SK-N-SH (cell line): Measurements from ENCODE around the gene PARD3B.

ENCODE experiments used
- CHD2 ChIP-seq: fragments of 150-350 bp; IDR thresholded peaks from 2 replicates; pipeline ENCODE4 v1.6.1; 2018; ENCODE audit warnings: low read length; ENCODE audit not compliant: partially characterized antibody
- MXI1 ChIP-seq: IDR thresholded peaks from 2 replicates; pipeline ENCODE4 v1.6.1; 2012; ENCODE audit warnings: mild to moderate bottlenecking, low read depth, low read length, improper control_type of control experiment
- POLR2AphosphoS5 ChIP-seq: IDR thresholded peaks from 2 replicates; pipeline ENCODE4 v1.6.1; 2012; ENCODE audit warnings: low read depth, low read length
- RFX5 ChIP-seq: IDR thresholded peaks from 2 replicates; pipeline ENCODE4 v1.6.1; 2012; ENCODE audit warnings: mild to moderate bottlenecking, improper control_type of control experiment, low read length
- TAF1 ChIP-seq: IDR thresholded peaks from 2 replicates; pipeline ENCODE4 v1.6.1; 2012; ENCODE audit warnings: low read depth, mild to moderate bottlenecking, low read length, moderate library complexity, borderline replicate concordance
- TF ChIP-seq, protein P1 (sequence below): fragments of 200-600 bp; sonication (generic); IDR thresholded peaks from 2 replicates; pipeline ENCODE4 v1.6.1; 2017; ENCODE audit warnings: antibody characterized with exemption, mild to moderate bottlenecking, moderate library complexity
- TF ChIP-seq, protein P2 (sequence below): IDR thresholded peaks from 2 replicates; pipeline ENCODE4; 2012

DNA sequence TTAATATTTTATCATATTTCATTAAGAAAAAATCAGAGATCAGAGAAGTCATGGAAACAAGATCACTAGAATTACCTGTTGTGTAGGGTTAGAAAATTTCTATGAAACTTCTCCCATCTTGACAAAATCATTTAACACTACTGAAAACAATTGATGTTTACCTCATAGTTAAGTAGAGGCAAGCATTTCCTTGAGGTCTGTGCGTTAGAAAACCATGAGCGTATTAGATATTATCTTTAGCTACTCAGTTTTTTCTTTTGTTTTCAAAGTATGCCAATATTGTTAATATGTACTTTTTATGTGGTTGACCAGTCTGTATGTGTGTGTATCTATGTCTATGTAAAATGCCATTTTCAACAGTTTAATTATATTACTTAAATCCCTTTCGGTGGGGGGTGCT is 335.7 kb downstream of the PARD3B start:
- TF ChIP-seq, protein P1, sequence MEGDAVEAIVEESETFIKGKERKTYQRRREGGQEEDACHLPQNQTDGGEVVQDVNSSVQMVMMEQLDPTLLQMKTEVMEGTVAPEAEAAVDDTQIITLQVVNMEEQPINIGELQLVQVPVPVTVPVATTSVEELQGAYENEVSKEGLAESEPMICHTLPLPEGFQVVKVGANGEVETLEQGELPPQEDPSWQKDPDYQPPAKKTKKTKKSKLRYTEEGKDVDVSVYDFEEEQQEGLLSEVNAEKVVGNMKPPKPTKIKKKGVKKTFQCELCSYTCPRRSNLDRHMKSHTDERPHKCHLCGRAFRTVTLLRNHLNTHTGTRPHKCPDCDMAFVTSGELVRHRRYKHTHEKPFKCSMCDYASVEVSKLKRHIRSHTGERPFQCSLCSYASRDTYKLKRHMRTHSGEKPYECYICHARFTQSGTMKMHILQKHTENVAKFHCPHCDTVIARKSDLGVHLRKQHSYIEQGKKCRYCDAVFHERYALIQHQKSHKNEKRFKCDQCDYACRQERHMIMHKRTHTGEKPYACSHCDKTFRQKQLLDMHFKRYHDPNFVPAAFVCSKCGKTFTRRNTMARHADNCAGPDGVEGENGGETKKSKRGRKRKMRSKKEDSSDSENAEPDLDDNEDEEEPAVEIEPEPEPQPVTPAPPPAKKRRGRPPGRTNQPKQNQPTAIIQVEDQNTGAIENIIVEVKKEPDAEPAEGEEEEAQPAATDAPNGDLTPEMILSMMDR: no peak
- no peak for TF ChIP-seq TAF1
- TF ChIP-seq, protein P2, sequence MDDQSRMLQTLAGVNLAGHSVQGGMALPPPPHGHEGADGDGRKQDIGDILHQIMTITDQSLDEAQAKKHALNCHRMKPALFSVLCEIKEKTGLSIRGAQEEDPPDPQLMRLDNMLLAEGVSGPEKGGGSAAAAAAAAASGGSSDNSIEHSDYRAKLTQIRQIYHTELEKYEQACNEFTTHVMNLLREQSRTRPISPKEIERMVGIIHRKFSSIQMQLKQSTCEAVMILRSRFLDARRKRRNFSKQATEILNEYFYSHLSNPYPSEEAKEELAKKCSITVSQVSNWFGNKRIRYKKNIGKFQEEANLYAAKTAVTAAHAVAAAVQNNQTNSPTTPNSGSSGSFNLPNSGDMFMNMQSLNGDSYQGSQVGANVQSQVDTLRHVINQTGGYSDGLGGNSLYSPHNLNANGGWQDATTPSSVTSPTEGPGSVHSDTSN: no peak
- TF ChIP-seq POLR2AphosphoS5: no peak
- TF ChIP-seq MXI1: no peak
- TF ChIP-seq CHD2: no peak
- no peak for TF ChIP-seq RFX5
